Gastrocnemius medialis (tissue), 4 donors: Measurements from ENCODE around the gene NXN. TPM values are rescaled to one million over a fixed set of nuclear protein-coding genes. Genes with fewer than 3 reads are reported as not detected.
A peak's percentile ranks its signal among the peaks of the same experiment; 100 is the strongest.

Experiments used
- ATAC-seq, 2 donors: fragments of 150-250 bp; one replicate each; pipeline ENCODE4 v1.9.1; 2016
- DNase-seq, 2 donors: peaks; one replicate each; pipeline ENCODE4 v3.0.0-alpha.2; 2019
- H3K27ac ChIP-seq, 4 donors: fragments of 200-600 bp; sonication (generic); 1 replicate in 1 of 4; 2 replicates in 3 of 4; pipeline ENCODE4 v1.5.1; 2016 to 2018; ENCODE audit warnings: mild to moderate bottlenecking in 2 of 4, moderate library complexity in 1 of 4
- H3K27me3 ChIP-seq, 3 donors: fragments of 200-600 bp; sonication (generic) in 2 of 3; 1 replicate in 1 of 3; 2 replicates in 2 of 3; pipeline versions ENCODE4 v1.5.1 to v1.6.0; 2016 to 2019; ENCODE audit warnings: mild to moderate bottlenecking in 1 of 3, moderate library complexity in 1 of 3
- H3K36me3 ChIP-seq, 2 donors: fragments of 200-600 bp; sonication (generic) in 1 of 2; one replicate each; pipeline ENCODE4 v1.5.1; 2017 to 2018
- H3K4me1 ChIP-seq, 2 donors: fragments of 200-600 bp; sonication (generic) in 1 of 2; one replicate each; pipeline ENCODE4 v1.5.1; 2016 to 2017; ENCODE audit warnings: mild to moderate bottlenecking in 2 of 2
- H3K4me3 ChIP-seq, 4 donors: fragments of 200-600 bp; sonication (generic) in 3 of 4; 1 replicate in 1 of 4; 2 replicates in 3 of 4; pipeline ENCODE4 v1.5.1; 2016 to 2019; ENCODE audit warnings: mild to moderate bottlenecking in 2 of 4
- H3K9me3 ChIP-seq, 3 donors: fragments of 200-600 bp; sonication (generic) in 2 of 3; 1 replicate in 1 of 3; 2 replicates in 2 of 3; pipeline ENCODE4 v1.5.1; 2016 to 2019
- POLR2A ChIP-seq, 2 donors: fragments of 450-650 bp; IDR thresholded peaks; one replicate each; pipeline ENCODE4 v1.6.1; 2017; ENCODE audit warnings: antibody characterized with exemption in 2 of 2, mild to moderate bottlenecking in 2 of 2, moderate library complexity in 2 of 2
- in situ Hi-C, 4 donors: fragments of 200-750 bp; cut with MboI; loops; one replicate each; pipeline versions ENCODE4 v1.15.0 to v1.8.0; 2017; ENCODE audit warnings: low sequenced_read_pairs in 4 of 4
- intact Hi-C: fragments of 100-400 bp; cut with DNase I; formaldehyde crosslinking; loops from one replicate; pipeline ENCODE4 v1.15.1; 2023; ENCODE audit warnings: low total_unique reads
- total RNA-seq, 4 donors: library from RNA; depleted of rRNA; stranded (reverse); fragments of >200 nt; gene quantifications; one replicate each; pipeline versions ENCODE4 v1.1.0 to v1.2.3, GENCODE V29; 2016
- TF ChIP-seq, protein P1 (sequence below), 5 experiments: fragments of 450-650 bp in 3 of 5; fragments of 200-600 bp in 2 of 5; sonication (generic) in 2 of 5; IDR thresholded peaks in 4 of 5; conservative IDR thresholded peaks in 1 of 5; 1 replicate in 4 of 5; 2 replicates in 1 of 5; pipeline ENCODE4 v1.5.1; 2016 to 2019; ENCODE audit warnings: antibody characterized with exemption in 5 of 5, mild to moderate bottlenecking in 3 of 5, moderate library complexity in 3 of 5

NXN gene
- 10 to 100 TPM; 55.6 to 86.4 (median 62.7) TPM for total RNA-seq

DNA sequence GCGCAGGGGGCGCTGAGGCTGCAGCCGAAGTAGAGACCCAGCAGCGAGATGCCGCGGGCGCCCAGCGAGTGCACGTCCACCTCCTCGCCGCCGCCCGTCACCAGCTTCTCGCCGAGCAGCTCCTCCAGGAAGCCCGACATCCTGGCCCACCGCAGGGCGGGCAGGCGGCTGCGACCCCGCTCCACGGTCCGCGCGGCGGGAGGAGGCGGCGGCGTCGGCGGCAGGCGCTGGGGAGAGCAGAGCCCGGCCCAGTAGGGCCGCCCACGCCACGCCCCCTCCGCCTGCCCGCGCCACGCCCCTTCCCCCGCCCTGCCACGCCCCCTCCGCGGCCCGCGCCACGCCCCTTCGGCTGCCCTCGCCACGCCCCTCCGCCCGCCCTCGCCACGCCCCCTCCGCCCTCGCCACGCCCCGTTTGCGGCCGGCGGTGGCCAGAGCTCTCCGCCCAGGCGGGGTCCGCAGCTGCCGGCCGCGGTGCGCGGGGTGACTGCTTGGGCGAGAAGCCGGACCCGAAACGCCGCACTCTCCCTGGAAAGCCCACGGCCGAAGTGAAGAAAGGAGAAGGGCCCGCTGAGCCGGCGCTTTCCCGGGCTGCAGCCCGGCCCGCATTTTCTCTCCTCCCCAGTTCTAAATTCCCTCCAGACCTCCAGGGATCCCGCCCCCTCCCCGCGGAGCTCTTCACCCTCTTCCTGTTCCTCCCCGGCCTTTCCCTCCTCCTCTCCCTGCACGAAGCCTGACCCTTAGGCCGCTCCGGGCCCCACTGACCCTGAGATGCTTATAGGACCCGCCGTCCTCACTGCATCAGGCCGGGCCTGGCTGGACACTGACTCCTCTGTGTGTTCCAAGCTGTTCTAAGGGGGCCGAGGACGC, at the start of gene NXN:
NXN (minus strand) TSS at position 238 of the 867 bp plus-strand sequence.
- Histone ChIP-seq H3K36me3 (no peaks in the 10 kb centered on the region), H3K27me3 (no peaks in the 10 kb centered on the region), H3K4me3 (peak within 1 kb of the TSS; percentile 80 to 96 (median 88)), H3K9me3 (no peaks in the 10 kb centered on the region), H3K4me1 (peaks cover 43 to 45% of the 10 kb centered on the region in 2 donors), H3K27ac (peak within 1 kb of the TSS; percentile 88 to 96 (median 91))
- peak; percentile 77 to 82 for DNase-seq
- intact Hi-C loops (loop anchor here (1.0 to 5.0 kb wide), 3 partner anchors 79 to 247 kb away; partner anchors contain the start of gene TLCD3A), in situ Hi-C loops (loop anchor here (5.0 to 10.0 kb wide), 3 partner anchors 95 to 192 kb away; no protein-coding TSS in a partner anchor)
- TF ChIP-seq, protein P1, sequence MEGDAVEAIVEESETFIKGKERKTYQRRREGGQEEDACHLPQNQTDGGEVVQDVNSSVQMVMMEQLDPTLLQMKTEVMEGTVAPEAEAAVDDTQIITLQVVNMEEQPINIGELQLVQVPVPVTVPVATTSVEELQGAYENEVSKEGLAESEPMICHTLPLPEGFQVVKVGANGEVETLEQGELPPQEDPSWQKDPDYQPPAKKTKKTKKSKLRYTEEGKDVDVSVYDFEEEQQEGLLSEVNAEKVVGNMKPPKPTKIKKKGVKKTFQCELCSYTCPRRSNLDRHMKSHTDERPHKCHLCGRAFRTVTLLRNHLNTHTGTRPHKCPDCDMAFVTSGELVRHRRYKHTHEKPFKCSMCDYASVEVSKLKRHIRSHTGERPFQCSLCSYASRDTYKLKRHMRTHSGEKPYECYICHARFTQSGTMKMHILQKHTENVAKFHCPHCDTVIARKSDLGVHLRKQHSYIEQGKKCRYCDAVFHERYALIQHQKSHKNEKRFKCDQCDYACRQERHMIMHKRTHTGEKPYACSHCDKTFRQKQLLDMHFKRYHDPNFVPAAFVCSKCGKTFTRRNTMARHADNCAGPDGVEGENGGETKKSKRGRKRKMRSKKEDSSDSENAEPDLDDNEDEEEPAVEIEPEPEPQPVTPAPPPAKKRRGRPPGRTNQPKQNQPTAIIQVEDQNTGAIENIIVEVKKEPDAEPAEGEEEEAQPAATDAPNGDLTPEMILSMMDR (IDR thresholded peaks at IDR 0.05 in 4 of 5, conservative IDR thresholded peaks at IDR 0.05 in 1 of 5): peak in 2 of 5 experiments; percentile 23 to 35
- peak; percentile 91 to 97 for TF ChIP-seq POLR2A (IDR thresholded peaks at IDR 0.05)
- ATAC-seq: peak; percentile 74 to 77

DNA sequence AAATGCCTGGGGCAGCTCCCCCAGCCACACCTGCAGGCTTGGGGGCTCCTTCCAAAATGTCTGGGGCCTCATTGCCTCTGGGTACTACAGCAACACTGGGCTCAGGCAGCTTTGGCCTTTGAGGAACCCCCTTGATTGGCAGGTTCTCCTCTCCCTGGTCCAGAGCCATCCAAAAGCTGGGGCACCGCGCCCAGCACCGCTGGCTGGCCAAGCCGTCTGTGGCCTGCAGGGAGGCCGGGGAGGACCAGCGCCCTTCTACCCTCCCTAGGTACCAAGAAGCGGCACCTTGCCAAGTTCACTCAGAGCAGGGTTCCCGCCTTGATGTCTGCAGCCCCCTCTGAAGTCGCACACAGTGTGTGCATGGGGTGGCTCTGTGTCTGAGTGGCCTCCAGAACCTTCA, 47.5 kb upstream of the NXN start:
- ATAC-seq: no peak
- in situ Hi-C loops: no loop called here

DNA sequence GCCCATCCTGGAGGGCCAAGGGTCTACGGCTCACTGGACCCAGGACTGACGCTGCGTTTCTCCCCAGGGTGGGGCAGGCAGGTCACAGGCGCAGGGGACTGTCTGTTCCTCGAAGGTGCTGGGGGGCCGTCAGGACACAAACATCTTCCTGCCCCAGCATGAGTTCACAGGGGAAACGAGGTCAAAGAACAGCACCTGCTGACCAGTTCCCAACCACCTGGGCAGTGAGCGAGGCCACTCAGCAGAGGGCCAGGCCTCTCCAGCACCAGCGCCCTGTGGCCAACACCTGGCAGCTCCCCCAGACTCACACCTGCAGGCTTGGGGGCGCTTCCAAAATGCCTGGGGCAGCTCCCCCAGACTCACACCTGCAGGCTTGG, 47.0 kb upstream of the NXN start:
- in situ Hi-C loops: no loop called here
- intact Hi-C loops: no loop called here
- no peak overlapping the region for H3K4me3 ChIP-seq
- ATAC-seq (no peak), DNase-seq (no peak)
- no peaks in the 10 kb centered on the region for H3K9me3 ChIP-seq
- TF ChIP-seq, protein P1 (IDR thresholded peaks at IDR 0.05 in 4 of 5, conservative IDR thresholded peaks at IDR 0.05 in 1 of 5): no peak
- no peak for TF ChIP-seq POLR2A (IDR thresholded peaks at IDR 0.05)
- no peaks in the 10 kb centered on the region for H3K27me3 ChIP-seq
- peaks cover 23 to 45% of the 10 kb centered on the region in 2 donors for H3K4me1 ChIP-seq
- H3K36me3 ChIP-seq: no peaks in the 10 kb centered on the region
- no peak overlapping the region for H3K27ac ChIP-seq

More for the DNA sequence above, 47.5 kb upstream of the NXN start:
- Histone ChIP-seq H3K4me3 (no peak overlapping the region), H3K9me3 (no peaks in the 10 kb centered on the region), H3K36me3 (no peaks in the 10 kb centered on the region), H3K27ac (no peak overlapping the region), H3K27me3 (no peaks in the 10 kb centered on the region), H3K4me1 (peaks cover 23 to 45% of the 10 kb centered on the region in 2 donors)
- TF ChIP-seq, protein P1 (IDR thresholded peaks at IDR 0.05 in 4 of 5, conservative IDR thresholded peaks at IDR 0.05 in 1 of 5): no peak
- TF ChIP-seq POLR2A (IDR thresholded peaks at IDR 0.05): no peak
- intact Hi-C loops: no loop called here
- DNase-seq: no peak

- no peak overlapping the region for H3K27ac ChIP-seq
- intact Hi-C loops: no loop called here
- no peaks in the 10 kb centered on the region for H3K27me3 ChIP-seq
- ATAC-seq: no peak
- peaks cover 21 to 39% of the 10 kb centered on the region in 2 donors for H3K4me1 ChIP-seq
- no peak for TF ChIP-seq POLR2A (IDR thresholded peaks at IDR 0.05)
- TF ChIP-seq, protein P1 (IDR thresholded peaks at IDR 0.05 in 4 of 5, conservative IDR thresholded peaks at IDR 0.05 in 1 of 5): no peak
- in situ Hi-C loops: no loop called here
- H3K4me3 ChIP-seq: no peak overlapping the region
- no peak for DNase-seq
- no peaks in the 10 kb centered on the region for H3K36me3 ChIP-seq
- no peaks in the 10 kb centered on the region for H3K9me3 ChIP-seq
Observed at GRCh38 chr17:1025733-1026598, 46.4 kb upstream of the NXN start.
